ENCODE results near the gene NOS1AP. TPM values are rescaled to one million over a fixed set of nuclear protein-coding genes. Genes with fewer than 3 reads are reported as not detected.

The NOS1AP gene
- total RNA-seq, 5 donors from 2014 or later (not counting 1 experiment from before 2014, with no cell fraction given) = 0.07 to 0.16 (median 0.09) TPM; not detected in 2

GRCh38 chr1:162317621-162318020, 248.1 kb downstream of the NOS1AP start:
- Mint-ChIP-seq H3K9me3 (no peaks in the 10 kb centered on the region), H3K4me1 (peaks cover 0 to 7% (median 7%) of the 10 kb centered on the region in 3 donors), H3K27me3 (peaks cover 23 to 28% of the 10 kb centered on the region in 2 donors), H3K4me3 (no peak overlapping the region), H3K27ac (no peak overlapping the region), H3K36me3 (no peaks in the 10 kb centered on the region)
- ChIA-PET CTCF (no interaction called here), POLR2A (no interaction called here)
- 60% methylated on average over 1 of the region's 5 CpGs for WGBS (ENCODE audit: insufficient coverage)
- Histone ChIP-seq H3K4me3 (ENCODE audit: control insufficient read depth in 1 of 2, extremely low read depth in 1 of 2, low read length in 1 of 2) (no peak overlapping the region), H3K4me1 (ENCODE audit: control insufficient read depth in 1 of 2, extremely low read depth in 1 of 2, insufficient read depth in 2 of 2, low read length in 2 of 2) (no peaks in the 10 kb centered on the region), H3K27me3 (replicated peaks in 1 of 2; ENCODE audit: control insufficient read depth in 2 of 2, extremely low read depth in 1 of 2, insufficient read depth in 2 of 2, low read length in 1 of 2) (peaks cover 0 to 18% of the 10 kb centered on the region in 2 experiments), H3K27ac (ENCODE audit: low read length) (no peak overlapping the region), H3K9me3 (no peaks in the 10 kb centered on the region), H3K36me3 (ENCODE audit: control insufficient read depth in 2 of 2, extremely low read depth in 1 of 2, insufficient read depth in 1 of 2, low read length in 1 of 2) (no peaks in the 10 kb centered on the region)
- DNase-seq (no peak), ATAC-seq (replicated peaks in 1 of 4) (no peak)

GRCh38 chr1:162319493-162320175, 250.1 kb downstream of the NOS1AP start:
- no peak for ATAC-seq (replicated peaks in 1 of 4)
- no peak overlapping the region for H3K27ac Mint-ChIP-seq
- no peaks in the 10 kb centered on the region for H3K36me3 ChIP-seq (ENCODE audit: control insufficient read depth in 2 of 2, extremely low read depth in 1 of 2, insufficient read depth in 1 of 2, low read length in 1 of 2)
- CTCF ChIA-PET = no interaction called here
- H3K9me3 ChIP-seq = no peaks in the 10 kb centered on the region
- POLR2A ChIA-PET = no interaction called here
- H3K4me3 Mint-ChIP-seq = no peak overlapping the region
- H3K36me3 Mint-ChIP-seq = no peaks in the 10 kb centered on the region
- no peak overlapping the region for H3K4me3 ChIP-seq (ENCODE audit: control insufficient read depth in 1 of 2, extremely low read depth in 1 of 2, low read length in 1 of 2)
- H3K27me3 ChIP-seq (replicated peaks in 1 of 2; ENCODE audit: control insufficient read depth in 2 of 2, extremely low read depth in 1 of 2, insufficient read depth in 2 of 2, low read length in 1 of 2) = peaks cover 0 to 18% of the 10 kb centered on the region in 2 experiments
- 69% methylated on average over 9 of the region's 9 CpGs for WGBS (ENCODE audit: insufficient coverage)
- no peaks in the 10 kb centered on the region for H3K4me1 ChIP-seq (ENCODE audit: control insufficient read depth in 1 of 2, extremely low read depth in 1 of 2, insufficient read depth in 2 of 2, low read length in 2 of 2)
- no peak overlapping the region for H3K27ac ChIP-seq (ENCODE audit: low read length)
- no peaks in the 10 kb centered on the region for H3K9me3 Mint-ChIP-seq
- peaks cover 0 to 7% (median 7%) of the 10 kb centered on the region in 3 donors for H3K4me1 Mint-ChIP-seq
- H3K27me3 Mint-ChIP-seq = peaks cover 19% of the 10 kb centered on the region in 2 donors
- no peak for DNase-seq

GRCh38 chr1:162321809-162322422, 252.4 kb downstream of the NOS1AP start:
- H3K4me1 Mint-ChIP-seq = no peaks in the 10 kb centered on the region
- DNase-seq (no peak), ATAC-seq (replicated peaks in 1 of 4) (no peak)
- WGBS (ENCODE audit: insufficient coverage) = no CpG with 5 or more reads among the region's 6 CpGs
- ChIA-PET POLR2A (no interaction called here), CTCF (interaction anchor here in 1 of 2 donors (0.6 kb wide), 1 partner anchor 278 kb away, joined by 3 read pairs; no protein-coding TSS in a partner anchor)
- H3K4me3 ChIP-seq (ENCODE audit: control insufficient read depth in 1 of 2, extremely low read depth in 1 of 2, low read length in 1 of 2) = no peak overlapping the region
- no peak overlapping the region for H3K27ac ChIP-seq (ENCODE audit: low read length)
- no peaks in the 10 kb centered on the region for H3K4me1 ChIP-seq (ENCODE audit: control insufficient read depth in 1 of 2, extremely low read depth in 1 of 2, insufficient read depth in 2 of 2, low read length in 2 of 2)
- H3K9me3 Mint-ChIP-seq = no peaks in the 10 kb centered on the region
- H3K36me3 ChIP-seq (ENCODE audit: control insufficient read depth in 2 of 2, extremely low read depth in 1 of 2, insufficient read depth in 1 of 2, low read length in 1 of 2) = no peaks in the 10 kb centered on the region
- H3K36me3 Mint-ChIP-seq = no peaks in the 10 kb centered on the region
- H3K9me3 ChIP-seq = no peaks in the 10 kb centered on the region
- no peak overlapping the region for H3K4me3 Mint-ChIP-seq
- H3K27me3 ChIP-seq (replicated peaks in 1 of 2; ENCODE audit: control insufficient read depth in 2 of 2, extremely low read depth in 1 of 2, insufficient read depth in 2 of 2, low read length in 1 of 2) = peaks cover 0 to 16% of the 10 kb centered on the region in 2 experiments
- H3K27ac Mint-ChIP-seq = no peak overlapping the region
- H3K27me3 Mint-ChIP-seq = peaks cover 19 to 20% of the 10 kb centered on the region in 2 donors

DNA sequence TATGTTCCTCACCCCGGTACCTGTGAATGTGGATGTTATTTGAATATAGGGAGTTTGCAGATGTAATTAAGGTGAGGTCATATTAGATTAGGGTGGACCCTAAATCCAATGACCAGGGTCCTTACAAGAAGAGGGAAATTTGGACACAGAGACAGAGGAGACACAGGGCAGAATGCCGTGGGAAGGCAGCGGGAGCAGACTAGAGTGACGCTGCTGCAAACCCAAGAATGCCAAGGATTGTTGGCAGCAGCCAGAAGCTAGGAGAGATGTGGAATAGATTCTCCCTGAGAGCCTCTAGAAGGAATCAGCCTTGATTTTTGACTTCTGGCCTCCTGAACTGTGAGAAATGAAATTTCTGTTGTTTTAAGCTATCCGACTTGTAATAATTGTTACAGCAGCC, 253.5 kb downstream of the NOS1AP start:
- peaks cover 0 to 16% of the 10 kb centered on the region in 2 experiments for H3K27me3 ChIP-seq (replicated peaks in 1 of 2; ENCODE audit: control insufficient read depth in 2 of 2, extremely low read depth in 1 of 2, insufficient read depth in 2 of 2, low read length in 1 of 2)
- CTCF ChIA-PET = no interaction called here
- H3K4me1 Mint-ChIP-seq = no peaks in the 10 kb centered on the region
- H3K4me1 ChIP-seq (ENCODE audit: control insufficient read depth in 1 of 2, extremely low read depth in 1 of 2, insufficient read depth in 2 of 2, low read length in 2 of 2) = no peaks in the 10 kb centered on the region
- no peak overlapping the region for H3K4me3 ChIP-seq (ENCODE audit: control insufficient read depth in 1 of 2, extremely low read depth in 1 of 2, low read length in 1 of 2)
- no peaks in the 10 kb centered on the region for H3K9me3 Mint-ChIP-seq
- H3K36me3 ChIP-seq (ENCODE audit: control insufficient read depth in 2 of 2, extremely low read depth in 1 of 2, insufficient read depth in 1 of 2, low read length in 1 of 2) = no peaks in the 10 kb centered on the region
- H3K9me3 ChIP-seq = no peaks in the 10 kb centered on the region
- no peak overlapping the region for H3K27ac Mint-ChIP-seq
- POLR2A ChIA-PET = no interaction called here
- no peaks in the 10 kb centered on the region for H3K36me3 Mint-ChIP-seq
- H3K4me3 Mint-ChIP-seq = no peak overlapping the region
- DNase-seq (no peak), ATAC-seq (replicated peaks in 1 of 4) (no peak)
- 95% methylated on average over 4 of the region's 5 CpGs for WGBS (ENCODE audit: insufficient coverage)
- H3K27ac ChIP-seq (ENCODE audit: low read length) = no peak overlapping the region
- H3K27me3 Mint-ChIP-seq = peaks cover 19% of the 10 kb centered on the region in 2 donors

DNA sequence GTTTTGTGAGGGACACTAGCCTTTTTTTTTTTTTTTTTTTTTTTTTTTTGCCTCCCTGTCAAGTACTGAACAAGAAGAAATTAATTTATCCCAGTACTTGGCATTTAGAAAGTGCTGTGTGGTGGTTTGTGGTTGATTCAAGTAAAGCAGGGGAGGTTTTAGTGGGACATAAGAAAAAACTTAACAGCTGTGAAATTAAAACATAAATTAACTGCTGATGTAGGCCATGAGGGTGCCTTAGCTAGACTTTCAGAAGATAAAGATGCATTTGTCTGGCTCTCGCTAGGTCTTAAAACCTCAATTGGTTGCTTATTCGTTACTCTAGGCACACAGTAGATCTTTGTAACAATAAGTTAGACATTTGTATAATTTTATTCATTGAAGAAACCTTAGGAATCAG, 254.9 kb downstream of the NOS1AP start:
- H3K4me1 ChIP-seq (ENCODE audit: control insufficient read depth in 1 of 2, extremely low read depth in 1 of 2, insufficient read depth in 2 of 2, low read length in 2 of 2) = no peaks in the 10 kb centered on the region
- ATAC-seq (replicated peaks in 1 of 4) (no peak), DNase-seq (no peak)
- peaks cover 11 to 16% of the 10 kb centered on the region in 2 donors for H3K27me3 Mint-ChIP-seq
- H3K9me3 Mint-ChIP-seq = no peaks in the 10 kb centered on the region
- H3K36me3 ChIP-seq (ENCODE audit: control insufficient read depth in 2 of 2, extremely low read depth in 1 of 2, insufficient read depth in 1 of 2, low read length in 1 of 2) = no peaks in the 10 kb centered on the region
- H3K27me3 ChIP-seq (replicated peaks in 1 of 2; ENCODE audit: control insufficient read depth in 2 of 2, extremely low read depth in 1 of 2, insufficient read depth in 2 of 2, low read length in 1 of 2) = peaks cover 0 to 10% of the 10 kb centered on the region in 2 experiments
- ChIA-PET CTCF (no interaction called here), POLR2A (interaction anchor here in 1 of 2 donors (0.5 kb wide), 1 partner anchor 20 kb away, joined by 3 read pairs; no protein-coding TSS in a partner anchor)
- no peak overlapping the region for H3K4me3 Mint-ChIP-seq
- 20% methylated on average over 1 of the region's 2 CpGs for WGBS (ENCODE audit: insufficient coverage)
- no peaks in the 10 kb centered on the region for H3K36me3 Mint-ChIP-seq
- no peaks in the 10 kb centered on the region for H3K4me1 Mint-ChIP-seq
- no peak overlapping the region for H3K27ac Mint-ChIP-seq
- no peak overlapping the region for H3K27ac ChIP-seq (ENCODE audit: low read length)
- H3K4me3 ChIP-seq (ENCODE audit: control insufficient read depth in 1 of 2, extremely low read depth in 1 of 2, low read length in 1 of 2) = no peak overlapping the region
- no peaks in the 10 kb centered on the region for H3K9me3 ChIP-seq

DNA sequence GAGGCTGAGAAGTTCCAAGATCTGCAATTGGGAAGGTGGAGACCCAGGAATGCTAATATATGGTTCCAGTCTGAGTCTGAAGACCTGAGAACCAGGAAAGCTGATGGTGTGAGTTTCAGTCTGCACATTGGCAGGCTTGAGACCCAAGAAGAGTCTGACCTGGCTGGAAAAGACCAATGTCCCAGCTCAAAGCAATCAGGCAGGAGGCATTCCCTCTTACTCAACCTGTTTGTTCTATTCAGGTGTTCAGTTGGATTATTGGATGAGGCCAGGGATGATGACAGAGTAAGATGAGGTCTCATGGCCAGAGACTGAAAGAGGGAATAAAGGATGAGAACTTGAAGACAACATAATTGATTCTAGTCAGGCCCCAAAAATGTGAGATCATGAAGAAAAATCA, 257.1 kb downstream of the NOS1AP start:
- peaks cover 0 to 3% of the 10 kb centered on the region in 2 experiments for H3K27me3 ChIP-seq (replicated peaks in 1 of 2; ENCODE audit: control insufficient read depth in 2 of 2, extremely low read depth in 1 of 2, insufficient read depth in 2 of 2, low read length in 1 of 2)
- ChIA-PET CTCF (no interaction called here), POLR2A (no interaction called here)

More for the DNA sequence above, 257.1 kb downstream of the NOS1AP start:
- Histone ChIP-seq H3K4me3 (ENCODE audit: control insufficient read depth in 1 of 2, extremely low read depth in 1 of 2, low read length in 1 of 2) (no peak overlapping the region), H3K4me1 (ENCODE audit: control insufficient read depth in 1 of 2, extremely low read depth in 1 of 2, insufficient read depth in 2 of 2, low read length in 2 of 2) (no peaks in the 10 kb centered on the region), H3K36me3 (ENCODE audit: control insufficient read depth in 2 of 2, extremely low read depth in 1 of 2, insufficient read depth in 1 of 2, low read length in 1 of 2) (no peaks in the 10 kb centered on the region), H3K9me3 (no peaks in the 10 kb centered on the region), H3K27ac (ENCODE audit: low read length) (no peak overlapping the region)
- Mint-ChIP-seq H3K9me3 (no peaks in the 10 kb centered on the region), H3K4me1 (no peaks in the 10 kb centered on the region), H3K4me3 (no peak overlapping the region), H3K36me3 (no peaks in the 10 kb centered on the region), H3K27me3 (peaks cover 1 to 9% of the 10 kb centered on the region in 2 donors), H3K27ac (no peak overlapping the region)
- DNase-seq (no peak), ATAC-seq (replicated peaks in 1 of 4) (no peak)

Data from T-cell (primary cell).